H1 (cell line): ENCODE data around the gene RAD51C. TPM values are rescaled to one million over a fixed set of nuclear protein-coding genes. Genes with fewer than 3 reads are reported as not detected.

Experiments
- CTCF ChIA-PET: fragments of 300-600 bp; sonication (Branson Sonifier 250); formaldehyde crosslinking; loops from one replicate; lab custom pipeline; 2021; ENCODE audit not compliant: partially characterized antibody; lab: Charles Lee
- POLR2A ChIA-PET: fragments of 300-600 bp; sonication (Branson Sonifier 250); formaldehyde crosslinking; loops from one replicate; lab custom pipeline; 2021; ENCODE audit warnings: inconsistent platforms; ENCODE audit not compliant: partially characterized antibody; lab: Charles Lee
- DNase-seq, 2 experiments: peaks; one replicate each; pipeline versions ENCODE4 v3.0.0 to v3.0.0-alpha.2; 2010 to 2022; ENCODE audit warnings: low spot score in 2 of 2, low read depth in 1 of 2, mixed read lengths in 1 of 2
- FAIRE-seq: peaks from 2 replicates; lab custom pipeline; 2011; peaks lifted over from hg19 to GRCh38; lab: Jason Lieb, UNC
- H2AFZ ChIP-seq: 2 replicates; pipeline ENCODE4 v1.8.1; 2012; ENCODE audit warnings: low read length, inconsistent platforms
- H2AK5ac ChIP-seq: 2 replicates; pipeline ENCODE4 v1.6.1; 2013; ENCODE audit warnings: low read depth, low read length
- H2BK120ac ChIP-seq: replicated peaks from 2 replicates; pipeline ENCODE3; 2013; ENCODE audit warnings: low read depth, low read length, inconsistent platforms
- H2BK12ac ChIP-seq: 2 replicates; pipeline ENCODE4 v1.6.1; 2013; ENCODE audit warnings: low read depth, low read length
- H2BK15ac ChIP-seq: 2 replicates; pipeline ENCODE4 v1.6.1; 2013; ENCODE audit warnings: low read length
- H2BK20ac ChIP-seq: 2 replicates; pipeline ENCODE4 v1.6.1; 2013; ENCODE audit warnings: low read length
- H2BK5ac ChIP-seq: 2 replicates; pipeline ENCODE4 v1.6.1; 2013; ENCODE audit warnings: low read depth, low read length
- H3K14ac ChIP-seq: 2 replicates; pipeline ENCODE4 v1.6.1; 2013; ENCODE audit warnings: inconsistent platforms; ENCODE audit not compliant: insufficient read length
- H3K18ac ChIP-seq: 2 replicates; pipeline ENCODE4 v1.6.1; 2013; ENCODE audit warnings: low read length; ENCODE audit errors: extremely low read depth
- H3K23ac ChIP-seq: 2 replicates; pipeline ENCODE4 v1.6.1; 2013; ENCODE audit warnings: inconsistent platforms; ENCODE audit not compliant: insufficient read length
- H3K23me2 ChIP-seq: 2 replicates; pipeline ENCODE4 v1.6.1; 2013; ENCODE audit warnings: low read depth, low read length
- H3K27ac ChIP-seq: 2 replicates; pipeline ENCODE4 v1.6.1; 2011; ENCODE audit warnings: low read depth, low read length, inconsistent platforms
- H3K27me3 ChIP-seq, 4 experiments: replicated peaks in 1 of 4; 1 replicate in 1 of 4; 2 replicates in 3 of 4; pipeline versions ENCODE4 v1.6.1 to v1.8.1; 2011 to 2013; ENCODE audit warnings: low read length in 3 of 4, mild to moderate bottlenecking in 3 of 4, inconsistent platforms in 2 of 4, mixed read lengths in 2 of 4, moderate library complexity in 1 of 4; ENCODE audit not compliant: control insufficient read depth in 3 of 4, insufficient read depth in 3 of 4; ENCODE audit errors: extremely low read depth in 1 of 4
- H3K36me3 ChIP-seq, 4 experiments: 2 replicates each; pipeline versions ENCODE4 v1.6.1 to v1.8.1; 2011 to 2013; ENCODE audit warnings: mild to moderate bottlenecking in 4 of 4, low read length in 3 of 4, moderate library complexity in 2 of 4, control low read depth in 1 of 4, inconsistent platforms in 1 of 4; ENCODE audit not compliant: insufficient read depth in 4 of 4, control insufficient read depth in 2 of 4
- H3K4ac ChIP-seq: replicated peaks from 2 replicates; pipeline ENCODE3; 2013; ENCODE audit warnings: low read length, low read depth, mixed read lengths, inconsistent platforms; ENCODE audit not compliant: insufficient read length
- H3K4me1 ChIP-seq, 4 experiments: replicated peaks in 1 of 4; 1 replicate in 1 of 4; 2 replicates in 3 of 4; pipeline versions ENCODE4 v1.6.1 to v1.8.1; 2011 to 2013; ENCODE audit warnings: low read length in 3 of 4, inconsistent platforms in 2 of 4, mixed read lengths in 1 of 4; ENCODE audit not compliant: insufficient read depth in 4 of 4, control insufficient read depth in 3 of 4
- H3K4me2 ChIP-seq, 2 experiments: 2 replicates each; pipeline versions ENCODE4 v1.6.1 to v1.8.1; 2011 to 2013; ENCODE audit warnings: low read depth in 2 of 2, low read length in 2 of 2, control low read depth in 1 of 2, inconsistent platforms in 1 of 2, mild to moderate bottlenecking in 1 of 2; ENCODE audit not compliant: insufficient read depth in 1 of 2
- H3K4me3 ChIP-seq, 4 experiments: fragments of 200-600, 300-600 bp in 1 of 4; sonication (generic), shearing (Covaris generic), sonication (Bioruptor Twin) in 1 of 4; 2 replicates each; pipeline versions ENCODE4 v1.5.1 to v1.8.1; 2011 to 2016; ENCODE audit warnings: low read length in 4 of 4, low read depth in 3 of 4, control low read depth in 2 of 4, inconsistent platforms in 2 of 4, mild to moderate bottlenecking in 2 of 4, mixed read lengths in 1 of 4, moderate library complexity in 1 of 4; ENCODE audit not compliant: insufficient read depth in 2 of 4; ENCODE audit errors: extremely low read depth in 1 of 4
- H3K56ac ChIP-seq: replicated peaks from 2 replicates; pipeline ENCODE3; 2013; ENCODE audit warnings: low read depth, mild to moderate bottlenecking, mixed read lengths, low read length, inconsistent platforms; ENCODE audit not compliant: insufficient read length
- H3K79me1 ChIP-seq: 2 replicates; pipeline ENCODE4 v1.6.1; 2013; ENCODE audit warnings: low read depth, low read length, control low read depth
- H3K79me2 ChIP-seq, 2 experiments: 2 replicates each; pipeline versions ENCODE4 v1.6.1 to v1.8.1; 2012 to 2013; ENCODE audit warnings: low read length in 2 of 2, mild to moderate bottlenecking in 2 of 2, inconsistent platforms in 1 of 2; ENCODE audit not compliant: insufficient read depth in 2 of 2, control insufficient read depth in 1 of 2
- H3K9ac ChIP-seq, 4 experiments: replicated peaks in 1 of 4; 1 replicate in 1 of 4; 2 replicates in 3 of 4; pipeline versions ENCODE4 v1.6.1 to v1.8.1; 2011 to 2013; ENCODE audit warnings: low read depth in 3 of 4, low read length in 3 of 4, control low read depth in 2 of 4, mild to moderate bottlenecking in 2 of 4, moderate library complexity in 2 of 4, inconsistent platforms in 1 of 4; ENCODE audit errors: extremely low read depth in 1 of 4
- H3K9me3 ChIP-seq, 2 experiments: 2 replicates each; pipeline versions ENCODE4 v1.6.1 to v1.8.1; 2012 to 2013; ENCODE audit warnings: mild to moderate bottlenecking in 2 of 2, moderate library complexity in 2 of 2, control low read depth in 1 of 2, inconsistent platforms in 1 of 2, low read depth in 1 of 2, low read length in 1 of 2, mixed read lengths in 1 of 2; ENCODE audit not compliant: insufficient read depth in 2 of 2
- H4K20me1 ChIP-seq, 2 experiments: replicated peaks in 1 of 2; 2 replicates each; pipeline versions ENCODE3 to v1.8.1; 2011 to 2013; ENCODE audit warnings: inconsistent platforms in 2 of 2, low read length in 2 of 2, mild to moderate bottlenecking in 1 of 2; ENCODE audit not compliant: insufficient read depth in 2 of 2, control insufficient read depth in 1 of 2
- H4K5ac ChIP-seq: 2 replicates; pipeline ENCODE4 v1.6.1; 2013; ENCODE audit warnings: low read length, low read depth, mixed read lengths, inconsistent platforms; ENCODE audit not compliant: insufficient read length
- H4K8ac ChIP-seq: 2 replicates; pipeline ENCODE4 v1.8.0; 2013; ENCODE audit warnings: mild to moderate bottlenecking, moderate library complexity, low read length, inconsistent platforms; ENCODE audit not compliant: insufficient read depth; ENCODE audit errors: extremely low read depth
- H4K91ac ChIP-seq: replicated peaks from 2 replicates; pipeline ENCODE3; 2013; ENCODE audit warnings: low read length, mixed read lengths, inconsistent platforms; ENCODE audit not compliant: insufficient read length
- BCL11A ChIP-seq, 2 experiments: IDR thresholded peaks; one replicate each; pipeline ENCODE4 v1.6.1; 2011; ENCODE audit warnings: low read depth in 2 of 2, low read length in 2 of 2, mild to moderate bottlenecking in 2 of 2
- KDM1A ChIP-seq: fragments of 200-600, 300-600 bp; sonication (generic); IDR thresholded peaks from 2 replicates; pipeline ENCODE4 v1.7.1; 2016; ENCODE audit warnings: mild to moderate bottlenecking, low read length, borderline replicate concordance
- POLR2A ChIP-seq, 2 experiments: IDR thresholded peaks; 1 replicate in 1 of 2; 2 replicates in 1 of 2; pipeline ENCODE4 v1.6.1; 2011; ENCODE audit warnings: low read depth in 2 of 2, low read length in 2 of 2, mild to moderate bottlenecking in 2 of 2; ENCODE audit errors: control extremely low read depth in 1 of 2
- RFX5 ChIP-seq: IDR thresholded peaks from 2 replicates; pipeline ENCODE4 v1.6.1; 2011; ENCODE audit warnings: low read depth, low read length, improper control_type of control experiment, borderline replicate concordance
- RXRA ChIP-seq: IDR thresholded peaks from 2 replicates; pipeline ENCODE4 v1.6.1; 2011; ENCODE audit warnings: low read depth, mild to moderate bottlenecking, low read length, moderate library complexity; ENCODE audit not compliant: insufficient read depth
- SUZ12 ChIP-seq: fragments of 200-600 bp; sonication (generic); IDR thresholded peaks from 2 replicates; pipeline ENCODE4 v1.6.1; 2012; ENCODE audit warnings: mild to moderate bottlenecking, inconsistent platforms, low read length, moderate library complexity, mixed read lengths
- polyA plus RNA-seq, 7 experiments: library from polyadenylated mRNA; depleted of rRNA in 3 of 7; stranded (reverse) in 5 of 7; unstranded in 2 of 7; fragments of >200 nt in 5 of 7; fragments of 200-250 nt in 2 of 7; gene quantifications; 1 replicate in 5 of 7; 2 replicates in 1 of 7; 4 replicates in 1 of 7; pipeline versions ENCODE4 v1.2.1 to v1.2.3, GENCODE V29; 2011 to 2013; ENCODE audit warnings: missing spikeins in 2 of 7, mixed read lengths in 2 of 7
- total RNA-seq: library from RNA; stranded (reverse); fragmentation: NEBNext Ultra II Directional; extraction: Animal tissue kit (Norgen Biotek cat#: 25700); gene quantifications from 2 replicates; pipeline ENCODE4 v1.2.1, GENCODE V29; 2021

Gene RAD51C
- total and polyA plus RNA-seq, 2 of the 8 experiments (the other 6 are each of a cell fraction or from before 2014, with no cell fraction given) = 10.4 to 21.7 TPM

DNA sequence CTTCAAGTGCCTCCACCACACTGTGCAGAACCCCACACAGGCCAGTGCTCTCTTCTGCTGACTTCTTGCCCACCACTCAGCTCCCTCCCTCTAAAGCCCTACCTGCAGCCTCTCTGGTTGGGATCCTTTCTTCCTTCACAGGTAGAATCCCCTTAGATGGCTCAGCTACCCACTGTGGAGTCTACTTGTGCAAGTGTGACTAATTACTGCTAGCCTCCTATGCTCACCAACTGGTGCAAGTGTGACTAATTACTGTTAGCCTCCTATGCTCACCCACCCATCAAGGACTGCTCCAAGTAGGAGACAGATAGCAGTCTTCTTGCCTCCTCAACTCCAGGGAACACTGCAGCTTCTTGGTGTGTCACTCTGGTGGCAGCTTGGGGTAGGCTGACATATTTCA is 44.2 kb upstream of the RAD51C start:
- no peak overlapping the region for H3K9ac ChIP-seq
- H2BK120ac ChIP-seq = no peak overlapping the region
- H3K27me3 ChIP-seq = no peaks in the 10 kb centered on the region
- H3K4me3 ChIP-seq = no peak overlapping the region
- H3K14ac ChIP-seq = no peak overlapping the region
- H3K23ac ChIP-seq = no peak overlapping the region
- FAIRE-seq (no peak), DNase-seq (no peak)
- H4K20me1 ChIP-seq = no peaks in the 10 kb centered on the region
- no peak overlapping the region for H2BK15ac ChIP-seq
- CTCF ChIA-PET = interaction anchor here (0.7 to 1.6 kb wide), 4 partner anchors 35 to 448 kb away, joined by 3 to 4 read pairs (median 4); no protein-coding TSS in a partner anchor
- POLR2A ChIA-PET = interaction anchor here (0.6 to 3.6 kb wide), 5 partner anchors 10 to 315 kb away, joined by 3 to 34 read pairs (median 4); no protein-coding TSS in a partner anchor
- H4K91ac ChIP-seq = no peak overlapping the region
- no peak overlapping the region for H3K4me2 ChIP-seq
- no peak overlapping the region for H3K27ac ChIP-seq
- H3K56ac ChIP-seq = no peak overlapping the region
- no peaks in the 10 kb centered on the region for H3K36me3 ChIP-seq
- no peak overlapping the region for H2BK20ac ChIP-seq
- H2BK5ac ChIP-seq = no peak overlapping the region
- H2BK12ac ChIP-seq = no peak overlapping the region
- H3K4me1 ChIP-seq = peaks cover 0 to under 1% (median 0%) of the 10 kb centered on the region in 4 experiments; a peak in 1 of 7 replicates
- H4K5ac ChIP-seq = no peak overlapping the region
- no peak overlapping the region for H2AK5ac ChIP-seq
- H3K18ac ChIP-seq = no peak overlapping the region
- no peak overlapping the region for H4K8ac ChIP-seq
- H3K4ac ChIP-seq = no peak overlapping the region
- H3K79me2 ChIP-seq = no peaks in the 10 kb centered on the region
- H3K9me3 ChIP-seq = no peaks in the 10 kb centered on the region
- 0 out of 2 replicates have a peak, but pooled peaks cover under 1% of the 10 kb centered on the region for H3K23me2 ChIP-seq
- no peak overlapping the region for H2AFZ ChIP-seq
- H3K79me1 ChIP-seq = no peaks in the 10 kb centered on the region
- TF ChIP-seq POLR2A (IDR thresholded peaks at IDR 0.05; ENCODE audit: control extremely low read depth in 1 of 2, low read depth in 2 of 2, low read length in 2 of 2) = no peak
- TF ChIP-seq RFX5 = no peak
- no peak for TF ChIP-seq RXRA
- TF ChIP-seq KDM1A = no peak
- no peak for TF ChIP-seq BCL11A (IDR thresholded peaks at IDR 0.05; ENCODE audit: low read depth in 2 of 2, low read length in 2 of 2)
- no peak for TF ChIP-seq SUZ12
